GM11168 (cell line): Measurements from ENCODE around the gene ZNF559.
"Not testable (repeated sequence)": the region's sequence is repeated elsewhere in the genome, so short reads cannot be mapped to it uniquely, and the experiment has no call there.

ENCODE experiments used
- in situ Hi-C: fragments of 300-500 bp; cut with MboI; formaldehyde crosslinking; loops from one replicate; pipeline ENCODE4 v1.12.0; 2022; ENCODE audit warnings: low sequenced_read_pairs; ENCODE audit not compliant: unreplicated experiment

Gene ZNF559

GRCh38 chr19:9323919-9324583 is at the start of gene ZNF559:
Gene ZNF559 (plus strand): TSS chr19:9324179. CDS start chr19:9338550, 14,371 bp downstream.
- in situ Hi-C loops, result loop anchor here (25.0 kb wide), 1 partner anchor 463 kb away; no protein-coding TSS in a partner anchor

- in situ Hi-C loops, result not testable (repeated sequence)
Measured at GRCh38 chr19:9283485-9283884, 40.5 kb upstream of the ZNF559 start.

DNA sequence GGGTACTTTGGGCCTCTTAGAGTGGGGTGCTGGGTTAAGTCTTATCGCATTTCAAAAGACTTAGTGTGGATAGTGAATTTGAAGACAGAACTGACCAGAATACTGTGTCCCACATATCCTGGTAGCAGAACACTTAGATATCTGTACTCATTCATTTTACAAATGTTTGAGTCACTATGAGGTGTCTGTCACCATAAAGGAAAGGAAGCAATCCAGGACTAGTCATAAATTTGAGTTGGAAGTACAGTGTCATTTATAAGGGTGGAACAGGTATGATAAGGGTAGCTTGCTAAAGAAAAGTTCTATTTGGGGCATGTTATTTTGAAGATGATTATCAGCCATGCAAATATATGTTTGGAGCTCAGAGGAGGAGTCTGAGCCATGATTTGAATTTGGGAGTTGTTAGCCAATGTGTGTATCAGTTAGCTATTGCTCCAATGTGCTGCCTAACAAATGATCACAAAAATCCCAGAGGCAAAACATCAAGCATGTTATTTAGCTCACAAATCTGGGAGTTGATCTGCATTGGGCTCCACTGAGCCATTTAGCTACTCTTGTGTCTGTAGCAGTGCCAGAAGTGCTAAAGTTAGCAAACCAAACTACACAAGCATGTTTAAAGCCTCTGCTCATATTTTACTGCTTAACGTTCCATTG is 34.6 kb upstream of the ZNF559 start:
- in situ Hi-C loops, result no loop called here

- in situ Hi-C loops, result no loop called here
Measured at GRCh38 chr19:9295411-9295849, 28.5 kb upstream of the ZNF559 start.

DNA sequence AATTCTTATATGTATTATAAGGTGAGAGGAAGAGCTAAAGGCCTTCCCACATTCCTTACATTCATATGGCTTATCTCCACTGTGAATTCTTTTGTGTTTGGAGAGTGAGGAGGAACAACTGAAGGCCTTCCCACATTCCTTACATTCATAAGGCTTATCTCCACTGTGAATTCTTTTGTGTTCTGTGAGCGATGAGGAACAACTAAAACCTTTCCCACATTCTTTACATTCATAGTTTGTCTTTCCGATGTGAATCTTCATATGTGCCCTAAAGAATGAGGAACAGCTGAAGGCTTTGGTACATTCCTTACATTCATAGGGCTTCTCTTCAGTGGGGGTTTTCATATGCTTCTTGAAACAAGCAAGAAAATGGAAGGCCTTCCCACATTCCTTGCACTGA is 27.6 kb upstream of the ZNF559 start:
- in situ Hi-C loops, result no loop called here

DNA sequence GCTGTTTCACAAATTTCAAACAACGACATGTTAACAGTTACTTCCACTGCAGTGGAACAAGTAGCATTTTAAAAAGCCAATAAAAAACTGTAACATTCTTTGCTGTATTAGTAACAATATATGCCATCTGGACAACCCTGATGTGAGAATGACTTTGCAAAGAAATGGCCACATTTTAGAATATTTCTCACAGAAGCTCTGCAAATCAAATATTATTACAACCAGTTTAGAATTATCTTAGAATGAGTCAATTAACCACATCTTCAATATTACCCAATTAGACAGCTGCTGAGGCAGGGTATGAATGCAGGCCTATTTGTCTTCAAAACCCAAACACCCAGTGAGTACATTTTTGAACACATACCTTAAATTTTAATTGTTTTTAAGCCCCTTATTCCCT is 17.5 kb upstream of the ZNF559 start:
- in situ Hi-C loops, result loop anchor here (25.0 kb wide), 1 partner anchor 481 kb away; no protein-coding TSS in a partner anchor

DNA sequence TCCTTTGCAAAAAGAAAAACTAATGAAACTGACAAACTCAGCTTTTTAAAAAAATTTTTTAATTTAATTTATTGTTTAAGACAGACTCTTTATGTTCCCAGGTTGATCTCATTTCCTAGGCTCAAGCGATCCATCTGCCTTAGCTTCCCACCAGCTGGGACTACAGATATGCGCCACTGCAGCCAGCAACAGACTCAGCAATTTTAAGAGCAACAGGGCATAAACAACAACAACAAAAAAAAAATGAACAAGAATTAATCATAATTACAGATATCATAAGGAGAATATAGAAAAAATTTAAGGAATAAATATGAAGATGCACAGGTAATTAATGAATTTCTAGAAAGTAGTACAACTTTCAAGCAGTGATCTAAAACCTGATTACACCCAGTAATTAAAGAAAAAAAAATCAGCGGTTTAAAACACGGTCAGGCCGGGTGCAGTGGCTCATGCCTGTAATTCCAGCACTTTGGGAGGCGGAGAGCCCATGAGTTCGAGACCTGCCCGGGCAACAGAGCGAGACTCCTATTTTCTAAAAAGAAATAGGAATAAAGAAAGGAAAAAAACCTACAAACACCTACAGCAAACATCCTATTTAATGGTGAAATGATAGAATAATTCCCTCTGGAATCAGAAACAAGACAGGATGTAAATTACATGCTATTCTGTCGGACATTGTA is 15.7 kb upstream of the ZNF559 start:
- in situ Hi-C loops, result loop anchor here (25.0 kb wide), 1 partner anchor 479 kb away; no protein-coding TSS in a partner anchor

DNA sequence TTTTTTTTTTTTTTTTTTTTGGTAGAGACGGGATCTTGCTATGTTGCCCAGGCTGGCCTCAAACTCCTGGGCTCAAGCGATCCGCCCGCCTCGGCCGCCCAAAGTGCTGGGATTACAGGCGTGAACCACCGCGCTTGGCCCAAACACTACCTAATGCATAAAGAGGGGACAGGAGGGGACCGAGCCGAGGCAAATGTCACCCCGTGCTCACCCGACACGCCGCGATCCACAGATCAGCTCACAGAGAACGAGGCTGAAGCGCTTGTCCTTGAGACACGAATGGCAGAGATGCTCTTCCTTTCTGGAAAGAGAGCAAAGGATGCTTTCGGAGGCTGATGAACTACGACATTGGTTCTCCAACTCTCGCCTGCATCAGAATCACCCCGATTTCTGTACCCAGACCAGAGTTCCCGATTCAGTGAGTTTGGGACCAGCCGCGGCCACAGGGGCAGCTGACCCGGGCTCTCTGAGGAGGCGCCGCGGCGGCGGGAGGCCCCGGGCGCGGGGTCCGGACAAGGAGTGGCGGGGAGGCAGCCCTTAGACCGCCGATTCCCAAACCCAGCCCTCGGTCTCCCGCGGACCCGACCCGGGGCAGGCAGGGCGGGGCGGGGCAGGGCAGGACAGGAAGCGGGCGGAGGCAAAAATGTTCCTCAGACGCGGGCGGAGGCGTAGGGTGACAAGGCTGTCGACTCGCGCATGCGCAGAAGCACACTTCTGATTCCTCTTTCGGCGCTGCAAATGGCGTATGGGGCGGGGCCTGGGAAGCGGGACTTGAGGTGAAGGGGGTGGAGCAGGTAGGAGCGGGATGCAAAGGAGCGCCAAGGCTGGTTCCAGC is 14.6 kb upstream of the ZNF559 start, which contains the start of gene ZNF699:
Gene ZNF699 (minus strand): TSS at position 700 of the 835 bp plus-strand sequence. CDS start 4,719 bp downstream, outside the sequence.
- in situ Hi-C loops, result loop anchor here (25.0 kb wide), 1 partner anchor 478 kb away; no protein-coding TSS in a partner anchor

DNA sequence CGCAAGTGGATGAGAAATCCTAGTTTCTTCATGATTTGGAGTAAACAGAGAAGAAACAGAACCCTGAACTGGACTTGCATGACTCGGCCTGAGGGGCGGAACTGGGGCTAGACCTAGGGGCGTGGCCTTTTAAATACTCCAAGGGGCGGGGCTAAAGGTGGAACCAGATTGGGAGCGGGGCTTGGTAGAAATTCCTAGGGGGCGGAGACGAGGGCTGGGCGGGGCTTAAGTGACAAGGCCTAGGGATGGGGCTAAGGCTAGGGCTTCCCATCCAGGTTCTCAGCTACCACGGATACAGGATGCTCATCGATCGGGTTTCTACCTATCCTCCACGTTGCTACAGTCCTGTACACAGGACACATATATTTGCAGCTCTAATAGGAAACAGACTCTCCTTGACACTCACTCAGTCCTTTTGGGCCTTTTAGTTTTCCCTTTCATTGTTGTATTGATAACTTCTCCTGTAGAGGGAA is 14.0 kb upstream of the ZNF559 start:
- in situ Hi-C loops, result loop anchor here (25.0 kb wide), 1 partner anchor 477 kb away; no protein-coding TSS in a partner anchor

DNA sequence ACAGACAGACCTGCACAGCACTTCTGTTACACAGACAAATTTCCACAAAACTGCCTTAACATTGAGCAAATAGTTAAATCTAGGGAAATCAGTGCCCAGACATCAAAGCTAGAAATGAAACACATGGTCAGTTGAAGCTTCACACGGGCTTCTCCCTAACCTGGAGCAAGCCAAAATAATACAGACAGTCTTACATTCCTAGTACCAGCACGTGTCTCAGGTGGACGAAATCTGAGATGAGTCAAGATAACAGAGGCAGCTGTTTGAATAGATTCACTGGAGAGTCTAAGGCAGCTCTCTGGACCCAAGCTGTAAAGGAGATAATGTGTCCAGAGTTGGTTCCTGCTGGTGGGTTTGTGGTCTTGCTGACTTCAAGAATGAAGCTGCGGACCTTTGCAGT is 10.2 kb upstream of the ZNF559 start:
- in situ Hi-C loops, result loop anchor here (25.0 kb wide), 1 partner anchor 474 kb away; no protein-coding TSS in a partner anchor

GRCh38 chr19:9321338-9321737 is 2.6 kb upstream of the ZNF559 start:
- in situ Hi-C loops, result loop anchor here (25.0 kb wide), 1 partner anchor 466 kb away; no protein-coding TSS in a partner anchor

- in situ Hi-C loops, result loop anchor here (25.0 kb wide), 1 partner anchor 466 kb away; no protein-coding TSS in a partner anchor
Measured at GRCh38 chr19:9321756-9322155, 2.2 kb upstream of the ZNF559 start.

DNA sequence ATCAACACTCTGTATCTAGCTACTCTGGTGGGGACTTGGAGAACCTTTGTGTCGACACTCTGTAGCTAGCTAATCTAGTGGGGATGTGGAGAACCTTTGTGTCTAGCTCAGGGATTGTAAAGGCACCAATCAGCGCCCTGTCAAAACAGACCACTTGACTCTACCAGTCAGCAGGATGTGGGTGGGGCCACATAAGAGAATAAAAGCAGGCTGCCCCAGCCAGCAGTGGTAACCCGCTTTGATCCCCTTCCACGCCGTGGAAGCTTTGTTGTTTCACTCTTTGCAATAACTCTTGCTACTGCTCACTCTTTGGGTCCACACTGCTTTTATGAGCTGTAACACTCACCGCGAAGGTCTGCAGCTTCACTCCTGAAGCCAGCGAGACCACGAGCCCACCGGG is 1.8 kb upstream of the ZNF559 start:
- in situ Hi-C loops, result loop anchor here (25.0 kb wide), 1 partner anchor 465 kb away; no protein-coding TSS in a partner anchor

GRCh38 chr19:9323557-9323918 is 441 bp upstream of the ZNF559 start:
- in situ Hi-C loops, result loop anchor here (25.0 kb wide), 1 partner anchor 464 kb away; no protein-coding TSS in a partner anchor

DNA sequence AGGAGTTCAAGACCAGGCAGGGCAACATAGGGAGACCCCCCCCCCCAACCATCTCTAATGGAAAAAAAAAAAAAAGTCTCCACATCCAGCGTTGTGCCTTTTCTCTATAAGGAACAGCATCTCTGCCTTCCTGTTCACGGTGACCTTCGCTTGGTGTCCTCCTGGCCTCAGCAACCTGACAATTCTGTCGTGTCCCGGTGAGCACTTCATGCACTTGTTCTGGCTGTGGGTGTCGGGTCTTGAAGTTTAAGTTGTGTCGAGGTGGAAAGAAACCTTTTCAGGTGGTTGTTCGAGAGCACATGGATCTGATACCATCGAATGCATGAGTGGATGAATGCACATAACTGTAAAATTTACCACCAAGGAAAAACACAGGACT is 594 bp downstream of the ZNF559 start:
- in situ Hi-C loops, result loop anchor here (25.0 kb wide), 1 partner anchor 463 kb away; no protein-coding TSS in a partner anchor

DNA sequence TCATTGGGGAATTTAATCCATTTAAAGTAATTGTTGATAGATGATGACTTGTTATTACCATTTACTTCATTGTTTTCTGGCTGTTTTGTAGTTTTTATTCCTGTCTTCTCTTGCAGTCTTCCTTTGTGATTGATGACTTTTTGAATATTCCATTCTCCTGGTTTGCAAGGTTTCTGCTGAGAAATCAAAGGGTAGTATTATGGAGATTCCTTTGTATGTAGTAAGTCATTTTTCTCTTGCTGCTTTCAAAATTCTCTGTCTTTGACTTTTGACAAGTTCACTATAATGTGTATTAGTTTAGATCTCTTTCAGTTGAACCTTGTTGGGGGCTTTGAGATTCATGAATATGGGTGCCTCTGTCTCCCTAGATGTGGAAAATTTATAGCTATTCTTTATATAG is 6.0 kb downstream of the ZNF559 start:
- in situ Hi-C loops, result no loop called here

GRCh38 chr19:9342610-9343304 is 18.8 kb downstream of the ZNF559 start:
- in situ Hi-C loops, result no loop called here

DNA sequence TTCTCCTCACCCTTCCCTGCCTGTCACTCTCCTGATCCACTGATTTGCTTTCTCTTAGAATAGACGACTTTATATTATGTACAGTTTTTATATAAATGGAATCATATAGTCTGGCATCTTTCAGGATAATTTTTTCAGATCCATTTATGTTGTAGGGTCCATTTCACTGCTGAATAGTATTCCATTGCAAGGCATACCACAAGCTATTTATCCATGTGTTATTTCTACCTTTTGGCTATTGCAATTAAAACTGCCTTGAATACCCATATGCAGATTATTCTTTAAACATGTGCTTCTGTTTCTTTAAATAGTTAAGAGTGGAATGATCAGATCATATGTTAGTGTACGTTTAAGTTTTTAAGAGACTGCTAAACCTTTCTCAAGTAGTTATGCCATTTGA is 21.0 kb downstream of the ZNF559 start:
- in situ Hi-C loops, result no loop called here

- in situ Hi-C loops, result no loop called here
Measured at GRCh38 chr19:9348253-9348652, 24.3 kb downstream of the ZNF559 start.
